HepG2 (cell line): Measurements from ENCODE around the gene ADAMTS15. TPM values are rescaled to one million over a fixed set of nuclear protein-coding genes. Genes with fewer than 3 reads are reported as not detected.

Experiments used
- ATAC-seq: fragments of 200-7000 bp; cut with Tn5 transposase; 3 replicates; pipeline ENCODE4 v1.9.1; 2020; ENCODE audit warnings: mild to moderate bottlenecking, moderate library complexity
- BruUV-seq: library from RNA; stranded (reverse); fragments of 400-500 nt; replicated peaks from 2 replicates; lab custom pipeline; 2021; lab: Mats Ljungman, UMichigan
- CTCF ChIA-PET: fragments of 300-600 bp; formaldehyde crosslinking; extraction: SDS; loops from one replicate; lab custom pipeline; 2021; ENCODE audit warnings: low total read pairs, inconsistent platforms, low intra/inter-chr PET ratio; lab: Yijun Ruan, JAX
- POLR2A ChIA-PET: fragments of 350-600 bp; sonication (Branson Sonifier 250); formaldehyde crosslinking; loops from one replicate; lab custom pipeline; 2020; ENCODE audit warnings: antibody characterized with exemption, inconsistent platforms; lab: Yijun Ruan, JAX
- DNase-seq: peaks from one replicate; pipeline ENCODE4 v3.0.0-alpha.2; 2015; ENCODE audit warnings: low spot score
- FAIRE-seq: peaks from 3 replicates; lab custom pipeline; 2011; peaks lifted over from hg19 to GRCh38; lab: Jason Lieb, UNC
- H2AFZ ChIP-seq: one replicate; pipeline ENCODE4 v1.6.1; 2011; ENCODE audit warnings: low read length, inconsistent platforms
- H3K27ac ChIP-seq: fragments of 300-600 bp; 3 replicates; pipeline ENCODE4 v1.8.0; 2011; ENCODE audit warnings: mixed run types, mild to moderate bottlenecking, mixed read lengths, low read length, inconsistent platforms; ENCODE audit not compliant: insufficient read depth; ENCODE audit errors: extremely low read length
- H3K27me3 ChIP-seq, 2 experiments: fragments of 200-600 bp in 1 of 2; 2 replicates in 1 of 2; 3 replicates in 1 of 2; pipeline versions ENCODE4 v1.6.0 to v1.8.0; 2011; ENCODE audit warnings: low read length in 2 of 2, mild to moderate bottlenecking in 2 of 2, moderate library complexity in 2 of 2, inconsistent platforms in 1 of 2; ENCODE audit not compliant: insufficient read depth in 2 of 2, control insufficient read depth in 1 of 2
- H3K36me3 ChIP-seq, 2 experiments: fragments of 200-600 bp in 1 of 2; replicated peaks in 1 of 2; 2 replicates in 1 of 2; 3 replicates in 1 of 2; pipeline versions ENCODE4 v1.5.1 to v1.8.0; 2011; ENCODE audit warnings: low read length in 2 of 2, inconsistent platforms in 1 of 2; ENCODE audit not compliant: insufficient read depth in 2 of 2, control insufficient read depth in 1 of 2
- H3K4me1 ChIP-seq: 2 replicates; pipeline ENCODE4 v1.5.1; 2012; ENCODE audit warnings: low read length, inconsistent platforms; ENCODE audit not compliant: insufficient read depth
- H3K4me2 ChIP-seq: 2 replicates; pipeline ENCODE4 v1.6.0; 2011; ENCODE audit warnings: low read depth, low read length, inconsistent platforms
- H3K4me3 ChIP-seq, 3 experiments: fragments of 200-600 bp in 1 of 3; sonication (generic), shearing (Covaris generic) in 1 of 3; replicated peaks in 1 of 3; 2 replicates each; pipeline ENCODE4 v1.5.1; 2011 to 2016; ENCODE audit warnings: low read length in 3 of 3, inconsistent platforms in 2 of 3, low read depth in 2 of 3, mild to moderate bottlenecking in 2 of 3, control low read depth in 1 of 3, mixed read lengths in 1 of 3; ENCODE audit not compliant: insufficient read depth in 1 of 3
- H3K79me2 ChIP-seq: one replicate; pipeline ENCODE4 v1.6.1; 2011; ENCODE audit warnings: low read length, inconsistent platforms; ENCODE audit not compliant: insufficient read depth
- H3K9ac ChIP-seq: 2 replicates; pipeline ENCODE4 v1.6.0; 2011; ENCODE audit warnings: mild to moderate bottlenecking, low read depth, low read length, inconsistent platforms; ENCODE audit not compliant: insufficient read depth
- H3K9me3 ChIP-seq: 2 replicates; pipeline ENCODE4 v1.5.1; 2012; ENCODE audit warnings: mild to moderate bottlenecking, low read length
- H4K20me1 ChIP-seq: 2 replicates; pipeline ENCODE4 v1.6.0; 2011; ENCODE audit warnings: inconsistent platforms, mild to moderate bottlenecking, low read length, moderate library complexity; ENCODE audit not compliant: insufficient read depth
- ATF4 ChIP-seq, 2 experiments: fragments of 450-650 bp in 1 of 2; sonication (generic) in 1 of 2; formaldehyde crosslinking; IDR thresholded peaks; 2 replicates each; pipeline versions ENCODE4 v1.5.0 to v1.8.0; 2020 to 2022; ENCODE audit warnings: mild to moderate bottlenecking in 1 of 2, missing genetic modification reagents in 1 of 2
- CEBPB ChIP-seq: IDR thresholded peaks from 2 replicates; pipeline ENCODE4 v1.6.1; 2011; ENCODE audit warnings: low read depth, low read length, improper control_type of control experiment, borderline replicate concordance
- CREM ChIP-seq, 2 experiments: sonication (generic) in 1 of 2; formaldehyde crosslinking in 1 of 2; IDR thresholded peaks; 2 replicates each; pipeline versions ENCODE4 v1.4.0 to v1.6.1; 2016 to 2020; ENCODE audit warnings: antibody characterized with exemption in 1 of 2, mild to moderate bottlenecking in 1 of 2, missing genetic modification reagents in 1 of 2
- DMAP1 ChIP-seq: IDR thresholded peaks from 2 replicates; pipeline ENCODE4 v1.6.1; 2016
- FOXA3 ChIP-seq: IDR thresholded peaks from 2 replicates; pipeline ENCODE4 v1.6.1; 2016; ENCODE audit warnings: missing genetic modification reagents, missing compliant biosample characterization
- KDM5A ChIP-seq: fragments of 200-600 bp; sonication (generic); IDR thresholded peaks from 2 replicates; pipeline ENCODE4 v1.7.0; 2018; ENCODE audit warnings: antibody characterized with exemption, mild to moderate bottlenecking, low read length, borderline replicate concordance
- KLF16 ChIP-seq, 2 experiments: sonication (generic) in 1 of 2; formaldehyde crosslinking in 1 of 2; IDR thresholded peaks; 2 replicates each; pipeline versions ENCODE4 v1.6.1 to v1.8.0; 2016 to 2023; ENCODE audit warnings: missing genetic modification reagents in 2 of 2, missing compliant biosample characterization in 1 of 2
- PBX2 ChIP-seq: IDR thresholded peaks from 2 replicates; pipeline ENCODE4 v1.6.1; 2016; ENCODE audit warnings: control low read depth
- SALL1 ChIP-seq: sonication (generic); formaldehyde crosslinking; IDR thresholded peaks from 2 replicates; pipeline ENCODE4 v1.8.0; 2022; ENCODE audit warnings: mild to moderate bottlenecking, missing genetic modification reagents
- SRF ChIP-seq: IDR thresholded peaks from 2 replicates; pipeline ENCODE4 v1.6.1; 2011; ENCODE audit warnings: mild to moderate bottlenecking, low read depth, low read length, moderate library complexity
- TEAD3 ChIP-seq: optimal IDR thresholded peaks from 2 replicates; pipeline ENCODE3; 2016; ENCODE audit warnings: borderline replicate concordance
- YY1 ChIP-seq: IDR thresholded peaks from 2 replicates; pipeline ENCODE4 v1.6.1; 2011; ENCODE audit warnings: low read length, low read depth, moderate library complexity, mild to moderate bottlenecking; ENCODE audit not compliant: insufficient read depth, insufficient replicate concordance
- ZNF180 ChIP-seq: sonication (generic); formaldehyde crosslinking; IDR thresholded peaks from 2 replicates; pipeline ENCODE4 v1.4.0; 2020; ENCODE audit warnings: low read depth, missing genetic modification reagents, borderline replicate concordance
- WGBS: methylation state at CpG from one replicate; pipeline ENCODE4 v1.1.6; 2017; ENCODE audit warnings: low lambda C conversion rate; 5-methylcytosine and 5-hydroxymethylcytosine counted together
- in situ Hi-C: cut with HindIII; loops from 2 replicates; pipeline ENCODE4 v1.10.0; 2017; ENCODE audit warnings: low pct_unique_long_range_greater_than_20kb; ENCODE audit not compliant: extremely low pct_ligation_motif_present
- intact Hi-C: fragments of 100-400 bp; cut with micrococcal nuclease; formaldehyde crosslinking; loops from one replicate; pipeline ENCODE4 v1.10.0; 2022; ENCODE audit not compliant: unreplicated experiment
- polyA plus RNA-seq, 8 experiments: library from polyadenylated mRNA; depleted of rRNA in 3 of 8; stranded (reverse) in 7 of 8; unstranded in 1 of 8; fragments of >200 nt; fragmentation: Illumina TruSeq in 4 of 8; extraction: Trizol in 4 of 8; gene quantifications; 2 replicates each; pipeline versions ENCODE4 v1.2.1 to v1.2.3, GENCODE V29; 2011 to 2016; ENCODE audit warnings: low read depth in 4 of 8, missing spikeins in 1 of 8, mixed read lengths in 1 of 8; ENCODE audit not compliant: insufficient read depth in 1 of 8
- total RNA-seq, 5 experiments: library from RNA; depleted of rRNA; stranded (reverse); fragments of >200 nt; fragmentation: Illumina TruSeq; extraction: Trizol; gene quantifications; 2 replicates each; pipeline ENCODE4 v1.2.3, GENCODE V29; 2016; ENCODE audit warnings: low read depth in 1 of 5

Gene ADAMTS15
- total and polyA plus RNA-seq, 2 of the 13 experiments (the other 11 are each of a cell fraction or from before 2014, with no cell fraction given), result 0.01 to 0.02 TPM

GRCh38 chr11:130433357-130433756 is 15.1 kb upstream of the ADAMTS15 start:
- H3K4me3 ChIP-seq, result no peak overlapping the region
- WGBS, result 16% methylated on average over 4 of the region's 4 CpGs
- no TSS peak for BruUV-seq
- H3K36me3 ChIP-seq, result no peaks in the 10 kb centered on the region
- H3K9ac ChIP-seq, result no peak overlapping the region
- H3K79me2 ChIP-seq, result no peaks in the 10 kb centered on the region
- no peak overlapping the region for H3K4me2 ChIP-seq
- H3K27me3 ChIP-seq, result peaks cover 0 to 22% of the 10 kb centered on the region in 2 experiments; a peak in 4 of 5 replicates
- ATAC-seq, result no peak
- TF ChIP-seq CREM (IDR thresholded peaks at IDR 0.05) (no peak), CREM (CRISPR knock-in tag; IDR thresholded peaks at IDR 0.05) (no peak), CEBPB (peak; percentile 43; the same call in 1 of the 2 replicates)
- H4K20me1 ChIP-seq, result no peaks in the 10 kb centered on the region
- H3K27ac ChIP-seq, result no peak overlapping the region
- FAIRE-seq, result no peak
- CTCF ChIA-PET, result interaction anchor here (2.5 to 7.7 kb wide), 3 partner anchors 427 to 461 kb away, joined by 12 to 255 read pairs (median 113); no protein-coding TSS in a partner anchor
- POLR2A ChIA-PET, result no interaction called here
- in situ Hi-C loops (loop anchor here (5.0 to 10.0 kb wide), 2 partner anchors 391 to 459 kb away; no protein-coding TSS in a partner anchor), intact Hi-C loops (no loop called here)
- no peaks in the 10 kb centered on the region for H3K4me1 ChIP-seq
- no peaks in the 10 kb centered on the region for H3K9me3 ChIP-seq
- DNase-seq, result no peak
- no peak overlapping the region for H2AFZ ChIP-seq

- Histone ChIP-seq H4K20me1 (no peaks in the 10 kb centered on the region), H2AFZ (peak overlapping the region; percentile 97), H3K4me2 (peak overlapping the region; percentile 99), H3K9me3 (no peaks in the 10 kb centered on the region), H3K27me3 (peaks cover 0 to 12% of the 10 kb centered on the region in 2 experiments; a peak in 4 of 5 replicates), H3K9ac (peak overlapping the region; percentile 42), H3K4me3 (peak overlapping the region; percentile 50 to 73 (median 58)), H3K4me1 (no peaks in the 10 kb centered on the region), H3K36me3 (no peaks in the 10 kb centered on the region), H3K79me2 (no peaks in the 10 kb centered on the region), H3K27ac (no peak overlapping the region)
- BruUV-seq, result no TSS peak
- FAIRE-seq, result peak; percentile 85
- intact Hi-C loops, result loop anchor here (1.0 kb wide), 3 partner anchors 393 to 460 kb away; no protein-coding TSS in a partner anchor
- DNase-seq, result peak; percentile 63
- under 1% methylated on average over 16 of the region's 20 CpGs for WGBS
- ATAC-seq, result peak; percentile 90
- CTCF ChIA-PET, result interaction anchor here (1.0 to 7.7 kb wide), 6 partner anchors 221 to 470 kb away, joined by 3 to 255 read pairs (median 15); no protein-coding TSS in a partner anchor
- in situ Hi-C loops, result loop anchor here (5.0 to 10.0 kb wide), 3 partner anchors 390 to 458 kb away; no protein-coding TSS in a partner anchor
- POLR2A ChIA-PET, result no interaction called here
- TF ChIP-seq YY1 (peak; percentile 17), SRF (peak; percentile 85), FOXA3 (CRISPR knock-in tag) (peak; percentile 36; the same call in 1 of the 2 replicates), TEAD3 (CRISPR knock-in tag) (peak; percentile 41), ZNF180 (CRISPR knock-in tag) (no peak), KDM5A (peak; percentile 67; the same call in 1 of the 2 replicates), ATF4 (CRISPR knock-in tag; IDR thresholded peaks at IDR 0.05) (no peak), DMAP1 (CRISPR knock-in tag) (no peak), PBX2 (CRISPR knock-in tag) (no peak), SALL1 (peak; percentile 31; the same call in 1 of the 2 replicates), KLF16 (CRISPR knock-in tag; IDR thresholded peaks at IDR 0.05) (0 out of 4 replicates have a peak, but pooled peaks of 1 of the 2 experiments have one; percentile 51)
These were observed 13.8 kb upstream of the ADAMTS15 start for GRCh38 chr11:130434521-130435223.
